Upper lobe of left lung (tissue), 6 donors: ENCODE measurements around the gene CC2D2B. TPM values are rescaled to one million over a fixed set of nuclear protein-coding genes. Genes with fewer than 3 reads are reported as not detected.
"Not testable (repeated sequence)": the region's sequence is repeated elsewhere in the genome, so short reads cannot be mapped to it uniquely, and the experiment has no call there.

Experiments used
- ATAC-seq, 2 donors: fragments of 200-7000 bp; cut with Tn5 transposase; one replicate each; pipeline ENCODE4 v1.9.1; 2022; ENCODE audit warnings: mild to moderate bottlenecking in 2 of 2, moderate library complexity in 2 of 2; ENCODE audit not compliant: low FRiP score in 2 of 2
- DNase-seq, 2 donors: peaks; one replicate each; pipeline ENCODE4 v3.0.0-alpha.2; 2019 to 2020
- H3K27ac ChIP-seq, 4 donors: fragments of 200-600 bp; sonication (generic); one replicate each; pipeline ENCODE4 v1.5.1; 2016 to 2019
- H3K27me3 ChIP-seq, 4 donors: fragments of 200-600 bp; sonication (generic); one replicate each; pipeline ENCODE4 v1.5.1; 2017 to 2019
- H3K36me3 ChIP-seq, 4 donors: fragments of 200-600 bp; sonication (generic); one replicate each; pipeline ENCODE4 v1.5.1; 2016 to 2019
- H3K4me1 ChIP-seq, 4 donors: fragments of 200-600 bp; sonication (generic); one replicate each; pipeline ENCODE4 v1.5.1; 2018 to 2019
- H3K4me3 ChIP-seq, 4 donors: fragments of 200-600 bp; sonication (generic); one replicate each; pipeline ENCODE4 v1.5.1; 2017 to 2019; ENCODE audit warnings: mild to moderate bottlenecking in 2 of 4, moderate library complexity in 1 of 4
- H3K9me3 ChIP-seq, 4 donors: fragments of 200-600 bp; sonication (generic); one replicate each; pipeline ENCODE4 v1.5.1; 2018 to 2019
- EP300 ChIP-seq, 4 donors: sonication (generic); formaldehyde crosslinking; IDR thresholded peaks; one replicate each; pipeline ENCODE4 v1.5.1; 2017; ENCODE audit warnings: antibody characterized with exemption in 4 of 4, control low read depth in 2 of 4
- POLR2A ChIP-seq, 4 donors: fragments of 450-650 bp; IDR thresholded peaks; one replicate each; pipeline ENCODE4 v1.5.1; 2016 to 2017; ENCODE audit warnings: antibody characterized with exemption in 4 of 4, mild to moderate bottlenecking in 2 of 4
- POLR2AphosphoS5 ChIP-seq, 2 donors: sonication (generic); formaldehyde crosslinking; IDR thresholded peaks; one replicate each; pipeline ENCODE4 v1.5.1; 2017; ENCODE audit warnings: antibody characterized with exemption in 2 of 2
- WGBS, 2 donors: methylation state at CpG; one replicate each; pipeline ENCODE4 v1.1.5; 2017 to 2018; 5-methylcytosine and 5-hydroxymethylcytosine counted together
- total RNA-seq, 6 donors: library from RNA; depleted of rRNA in 4 of 6; stranded (reverse); fragments of >200 nt in 4 of 6; gene quantifications; one replicate each; pipeline versions ENCODE4 v1.1.0 to v1.2.1, GENCODE V29; 2016 to 2021
- TF ChIP-seq, protein P1 (sequence below), 6 experiments: fragments of 450-650 bp in 4 of 6; fragments of 200-600 bp in 2 of 6; sonication (generic) in 2 of 6; IDR thresholded peaks; one replicate each; pipeline ENCODE4 v1.5.1; 2016 to 2019; ENCODE audit warnings: antibody characterized with exemption in 6 of 6
- donor health status: DM: no; HTN: no; CAD: no; lungs with moderate emphysema.
- donor health status: DM: no; HTN: yes; CAD: no; lungs with severe emphysema.

CC2D2B gene
- total RNA-seq, 6 donors from 2014 or later: 0.94 to 5.5 (median 4.1) TPM

DNA sequence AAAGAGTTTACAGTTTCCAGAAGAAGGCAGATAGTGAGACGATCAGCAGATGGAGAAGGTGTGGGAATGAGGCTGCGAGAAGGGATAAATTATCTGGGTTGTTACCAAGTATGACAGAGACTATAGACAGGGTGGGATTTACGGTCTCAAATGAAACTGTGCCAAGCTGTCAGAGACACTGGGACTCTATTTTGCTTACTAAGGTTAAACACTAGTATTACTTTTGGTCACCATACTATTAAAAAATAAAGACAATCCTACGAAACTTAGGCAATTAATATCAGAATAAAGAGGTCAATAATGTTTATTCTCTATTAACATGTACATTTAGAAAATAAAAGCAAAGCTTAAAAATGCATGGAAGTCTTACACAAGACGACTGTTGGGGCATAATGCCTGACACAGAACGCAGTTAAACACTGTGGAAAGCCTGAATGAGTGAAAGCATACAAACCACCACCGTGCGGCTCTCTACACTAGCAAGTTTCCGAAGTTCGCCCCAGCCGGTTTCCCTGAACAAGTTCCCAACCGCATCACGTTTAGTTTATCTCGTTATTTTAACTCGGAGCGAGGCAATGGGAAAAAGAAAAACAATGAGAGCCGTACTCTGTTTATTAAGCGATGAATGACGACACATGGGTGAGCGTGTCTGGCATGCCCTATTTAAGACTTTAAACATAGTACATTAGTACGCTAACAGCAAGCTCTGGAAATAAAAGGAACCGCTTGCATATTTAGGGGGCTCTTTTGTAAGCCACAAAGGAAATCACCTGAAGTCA is 909 bp upstream of the CC2D2B start:
- Histone ChIP-seq H3K36me3 (peaks cover 0 to 3% (median 0%) of the 10 kb centered on the region in 4 donors), H3K4me3 (peak overlapping the region; percentile 67 to 73 (median 68)), H3K9me3 (no peaks in the 10 kb centered on the region), H3K27ac (peak overlapping the region; percentile 75 to 90 (median 83)), H3K4me1 (peaks cover 0 to 9% (median 5%) of the 10 kb centered on the region in 4 donors), H3K27me3 (no peaks in the 10 kb centered on the region)
- TF ChIP-seq POLR2A (IDR thresholded peaks at IDR 0.05) (no peak), EP300 (IDR thresholded peaks at IDR 0.05) (no peak), POLR2AphosphoS5 (IDR thresholded peaks at IDR 0.05) (no peak)
- TF ChIP-seq, protein P1, sequence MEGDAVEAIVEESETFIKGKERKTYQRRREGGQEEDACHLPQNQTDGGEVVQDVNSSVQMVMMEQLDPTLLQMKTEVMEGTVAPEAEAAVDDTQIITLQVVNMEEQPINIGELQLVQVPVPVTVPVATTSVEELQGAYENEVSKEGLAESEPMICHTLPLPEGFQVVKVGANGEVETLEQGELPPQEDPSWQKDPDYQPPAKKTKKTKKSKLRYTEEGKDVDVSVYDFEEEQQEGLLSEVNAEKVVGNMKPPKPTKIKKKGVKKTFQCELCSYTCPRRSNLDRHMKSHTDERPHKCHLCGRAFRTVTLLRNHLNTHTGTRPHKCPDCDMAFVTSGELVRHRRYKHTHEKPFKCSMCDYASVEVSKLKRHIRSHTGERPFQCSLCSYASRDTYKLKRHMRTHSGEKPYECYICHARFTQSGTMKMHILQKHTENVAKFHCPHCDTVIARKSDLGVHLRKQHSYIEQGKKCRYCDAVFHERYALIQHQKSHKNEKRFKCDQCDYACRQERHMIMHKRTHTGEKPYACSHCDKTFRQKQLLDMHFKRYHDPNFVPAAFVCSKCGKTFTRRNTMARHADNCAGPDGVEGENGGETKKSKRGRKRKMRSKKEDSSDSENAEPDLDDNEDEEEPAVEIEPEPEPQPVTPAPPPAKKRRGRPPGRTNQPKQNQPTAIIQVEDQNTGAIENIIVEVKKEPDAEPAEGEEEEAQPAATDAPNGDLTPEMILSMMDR (IDR thresholded peaks at IDR 0.05): no peak
- peak in 1 of 2 donors; percentile 73 for ATAC-seq
- DNase-seq: peak in 1 of 2 donors; percentile 54
- WGBS, 2 donors: 11% methylated on average over 22 of the region's 22 CpGs

DNA sequence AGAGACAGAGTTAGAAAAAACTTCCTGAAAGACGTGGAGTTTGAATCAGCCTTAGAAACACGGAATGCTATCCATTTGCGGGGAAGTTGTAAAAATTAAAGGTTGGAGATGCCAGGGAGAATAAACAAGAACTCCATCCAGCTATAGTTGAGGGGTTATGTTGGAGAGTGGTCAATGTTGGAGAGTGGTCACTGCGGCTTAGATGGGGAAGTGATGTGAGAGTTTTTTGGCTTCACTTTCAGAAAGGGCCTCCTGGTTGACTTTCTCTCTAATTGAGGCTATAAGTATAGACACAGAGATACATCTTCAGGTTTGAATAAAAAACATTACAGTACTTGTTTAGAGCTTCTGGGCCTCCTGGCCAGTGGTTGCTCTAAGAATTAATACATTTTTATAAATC is 675 bp downstream of the CC2D2B start:
- peaks cover 0 to 9% (median 5%) of the 10 kb centered on the region in 4 donors for H3K4me1 ChIP-seq
- peak overlapping the region in 2 of 4 donors; percentile 67 to 73 for H3K4me3 ChIP-seq
- H3K9me3 ChIP-seq: no peaks in the 10 kb centered on the region
- DNase-seq: no peak
- WGBS, 2 donors: 55 to 59% methylated on average over 4 of the region's 4 CpGs
- no peak for ATAC-seq
- no peaks in the 10 kb centered on the region for H3K36me3 ChIP-seq
- no peaks in the 10 kb centered on the region for H3K27me3 ChIP-seq
- TF ChIP-seq POLR2AphosphoS5 (IDR thresholded peaks at IDR 0.05) (no peak), EP300 (IDR thresholded peaks at IDR 0.05) (no peak), POLR2A (IDR thresholded peaks at IDR 0.05) (no peak)
- TF ChIP-seq, protein P1 (IDR thresholded peaks at IDR 0.05): no peak
- peak overlapping the region in 1 of 4 donors; percentile 90 for H3K27ac ChIP-seq

GRCh38 chr10:95909561-95909960 is 1.8 kb downstream of the CC2D2B start:
- H3K4me1 ChIP-seq: peaks cover 0 to 9% (median 5%) of the 10 kb centered on the region in 4 donors

GRCh38 chr10:95916039-95916438 is 8.3 kb downstream of the CC2D2B start:
- H3K27ac ChIP-seq, H3K4me3 ChIP-seq, H3K4me1 ChIP-seq, DNase-seq, H3K36me3 ChIP-seq, H3K27me3 ChIP-seq, H3K9me3 ChIP-seq, ATAC-seq: not testable (repeated sequence)

More at GRCh38 chr10:95909561-95909960, 1.8 kb downstream of the CC2D2B start:
- TF ChIP-seq POLR2AphosphoS5 (IDR thresholded peaks at IDR 0.05): no peak
- TF ChIP-seq, protein P1 (IDR thresholded peaks at IDR 0.05): no peak
- TF ChIP-seq EP300 (IDR thresholded peaks at IDR 0.05): no peak
- no peak for TF ChIP-seq POLR2A (IDR thresholded peaks at IDR 0.05)
- Histone ChIP-seq H3K4me3 (no peak overlapping the region), H3K36me3 (no peaks in the 10 kb centered on the region), H3K27me3 (no peaks in the 10 kb centered on the region), H3K9me3 (no peaks in the 10 kb centered on the region), H3K27ac (no peak overlapping the region)
- no peak for DNase-seq
- ATAC-seq: no peak
- 93 to 96% methylated on average over 2 of the region's 2 CpGs for WGBS, 2 donors

GRCh38 chr10:95920798-95921426 is 13.1 kb downstream of the CC2D2B start:
- H3K4me1 ChIP-seq: no peaks in the 10 kb centered on the region
- no peak overlapping the region for H3K27ac ChIP-seq
- H3K4me3 ChIP-seq: no peak overlapping the region
- DNase-seq: no peak
- no peak for ATAC-seq
- no peaks in the 10 kb centered on the region for H3K27me3 ChIP-seq
- WGBS, 2 donors: 88 to 95% methylated on average over 5 to 6 of the region's 6 CpGs
- H3K36me3 ChIP-seq: no peaks in the 10 kb centered on the region
- no peak for TF ChIP-seq POLR2A (IDR thresholded peaks at IDR 0.05)
- no peak for TF ChIP-seq POLR2AphosphoS5 (IDR thresholded peaks at IDR 0.05)
- TF ChIP-seq, protein P1 (IDR thresholded peaks at IDR 0.05): no peak
- TF ChIP-seq EP300 (IDR thresholded peaks at IDR 0.05): no peak
- H3K9me3 ChIP-seq: no peaks in the 10 kb centered on the region
